ENCODE measurements around the gene PDX1. TPM values are rescaled to one million over a fixed set of nuclear protein-coding genes. Genes with fewer than 3 reads are reported as not detected.

The PDX1 gene
- total and polyA plus RNA-seq, 2 donors = not detected

- Histone ChIP-seq H3K36me3 (ENCODE audit: insufficient read depth) (no peaks in the 10 kb centered on the region), H3K4me1 (ENCODE audit: insufficient read depth) (no peaks in the 10 kb centered on the region), H3K4me3 (ENCODE audit: low read depth, low read length) (no peak overlapping the region), H3K27ac (ENCODE audit: low read depth) (no peak overlapping the region)
- WGBS = 2% methylated on average over 35 of the region's 35 CpGs
- no peak for DNase-seq (ENCODE audit: extremely low spot score)
Observed at GRCh38 chr13:27926644-27927434, 7.0 kb downstream of the PDX1 start.

GRCh38 chr13:27927444-27928352 is 7.9 kb downstream of the PDX1 start:
- DNase-seq (ENCODE audit: extremely low spot score) = no peak
- WGBS = 2% methylated on average over 53 of the region's 53 CpGs
- no peaks in the 10 kb centered on the region for H3K36me3 ChIP-seq (ENCODE audit: insufficient read depth)
- H3K4me3 ChIP-seq (ENCODE audit: low read depth, low read length) = no peak overlapping the region
- no peak overlapping the region for H3K27ac ChIP-seq (ENCODE audit: low read depth)
- H3K4me1 ChIP-seq (ENCODE audit: insufficient read depth) = no peaks in the 10 kb centered on the region

DNA sequence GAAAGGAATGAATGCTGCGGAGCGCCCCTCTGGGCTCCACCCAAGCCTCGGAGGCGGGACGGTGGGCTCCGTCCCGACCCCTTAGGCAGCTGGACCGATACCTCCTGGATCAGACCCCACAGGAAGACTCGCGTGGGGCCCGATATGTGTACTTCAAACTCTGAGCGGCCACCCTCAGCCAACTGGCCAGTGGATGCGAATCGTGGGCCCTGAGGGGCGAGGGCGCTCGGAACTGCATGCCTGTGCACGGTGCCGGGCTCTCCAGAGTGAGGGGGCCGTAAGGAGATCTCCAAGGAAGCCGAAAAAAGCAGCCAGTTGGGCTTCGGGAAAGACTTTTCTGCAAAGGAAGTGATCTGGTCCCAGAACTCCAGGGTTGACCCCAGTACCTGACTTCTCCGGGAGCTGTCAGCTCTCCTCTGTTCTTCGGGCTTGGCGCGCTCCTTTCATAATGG is 8.6 kb downstream of the PDX1 start:
- DNase-seq (ENCODE audit: extremely low spot score) = no peak
- H3K36me3 ChIP-seq (ENCODE audit: insufficient read depth) = no peaks in the 10 kb centered on the region
- H3K4me3 ChIP-seq (ENCODE audit: low read depth, low read length) = no peak overlapping the region
- no peaks in the 10 kb centered on the region for H3K4me1 ChIP-seq (ENCODE audit: insufficient read depth)
- no peak overlapping the region for H3K27ac ChIP-seq (ENCODE audit: low read depth)
- 2% methylated on average over 26 of the region's 26 CpGs for WGBS

- Histone ChIP-seq H3K4me1 (ENCODE audit: insufficient read depth) (no peaks in the 10 kb centered on the region), H3K4me3 (ENCODE audit: low read depth, low read length) (no peak overlapping the region), H3K27ac (ENCODE audit: low read depth) (no peak overlapping the region), H3K36me3 (ENCODE audit: insufficient read depth) (no peaks in the 10 kb centered on the region)
- 4% methylated on average over 48 of the region's 48 CpGs for WGBS
- no peak for DNase-seq (ENCODE audit: extremely low spot score)
Observed at GRCh38 chr13:27928805-27929753, 9.3 kb downstream of the PDX1 start.

DNA sequence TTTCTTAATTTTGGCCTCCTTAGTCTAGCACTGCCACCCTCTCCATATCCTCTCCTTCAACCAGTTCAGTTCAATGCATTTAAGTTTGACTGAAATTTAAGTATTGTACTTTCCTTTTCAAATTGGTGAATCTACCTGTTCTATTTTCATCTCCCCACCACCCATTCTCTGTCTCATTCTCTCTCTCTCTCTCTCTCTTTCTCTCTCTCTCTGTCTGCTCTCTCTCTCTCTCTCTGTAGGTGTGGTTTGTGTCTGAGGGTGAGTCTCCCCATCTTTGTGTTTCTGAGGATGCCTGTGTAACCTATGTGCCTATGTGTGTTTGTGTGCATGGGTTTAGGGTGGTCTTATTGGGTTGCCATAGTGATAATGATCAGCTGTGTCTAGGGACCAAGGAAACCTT is 10.1 kb downstream of the PDX1 start:
- no peak for DNase-seq (ENCODE audit: extremely low spot score)
- no peaks in the 10 kb centered on the region for H3K4me1 ChIP-seq (ENCODE audit: insufficient read depth)
- no peak overlapping the region for H3K4me3 ChIP-seq (ENCODE audit: low read depth, low read length)
- H3K27ac ChIP-seq (ENCODE audit: low read depth) = no peak overlapping the region
- no peaks in the 10 kb centered on the region for H3K36me3 ChIP-seq (ENCODE audit: insufficient read depth)

DNA sequence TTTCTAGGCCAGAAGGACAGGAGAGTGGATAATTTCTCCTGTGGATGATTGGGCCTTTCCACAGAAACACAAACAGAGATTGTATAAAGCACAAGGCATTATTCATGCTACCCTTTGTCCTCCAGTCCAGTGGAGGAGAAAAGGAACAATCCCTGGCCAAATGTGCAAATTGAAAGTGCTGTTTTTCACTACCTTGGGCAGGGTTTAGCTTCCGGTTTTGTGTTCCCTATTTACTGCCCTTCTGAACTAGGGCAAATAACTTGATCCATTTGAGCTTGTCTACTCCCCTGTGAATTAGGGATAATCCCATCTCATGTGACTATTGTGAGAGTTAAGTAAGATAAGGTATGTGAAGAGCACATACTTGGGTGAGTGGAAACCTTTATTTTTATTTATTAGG is 13.3 kb downstream of the PDX1 start:
- WGBS = 65% methylated on average over 1 of the region's 1 CpG
- Histone ChIP-seq H3K4me1 (ENCODE audit: insufficient read depth) (no peaks in the 10 kb centered on the region), H3K27ac (ENCODE audit: low read depth) (no peak overlapping the region), H3K4me3 (ENCODE audit: low read depth, low read length) (no peak overlapping the region), H3K36me3 (ENCODE audit: insufficient read depth) (no peaks in the 10 kb centered on the region)
- DNase-seq (ENCODE audit: extremely low spot score) = no peak

- H3K27ac ChIP-seq (ENCODE audit: low read depth) = no peak overlapping the region
- no peaks in the 10 kb centered on the region for H3K36me3 ChIP-seq (ENCODE audit: insufficient read depth)
Observed at GRCh38 chr13:27933580-27934328, 14.0 kb downstream of the PDX1 start.

DNA sequence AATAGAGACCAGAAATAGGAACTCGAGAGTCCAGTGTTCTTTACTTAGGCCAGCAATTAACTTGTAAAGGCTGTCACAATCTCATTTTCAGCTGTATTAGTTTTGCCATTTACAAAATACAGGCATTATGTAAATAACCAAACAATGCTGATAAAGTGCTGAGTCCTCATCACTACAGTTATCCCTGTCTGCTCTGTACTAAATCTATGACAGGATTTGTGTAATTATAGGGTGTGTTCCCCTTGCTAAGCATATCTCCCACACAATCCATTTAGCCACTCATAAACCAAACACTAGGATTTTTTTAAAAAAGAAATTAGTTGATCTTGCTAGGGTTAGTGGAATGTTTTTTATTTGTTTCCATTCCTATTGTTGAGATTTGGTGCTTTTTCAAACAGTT is 23.2 kb downstream of the PDX1 start:
- no peaks in the 10 kb centered on the region for H3K4me1 ChIP-seq (ENCODE audit: insufficient read depth)
- H3K36me3 ChIP-seq (ENCODE audit: insufficient read depth) = no peaks in the 10 kb centered on the region
- WGBS = 76% methylated on average over 1 of the region's 1 CpG
- H3K27ac ChIP-seq (ENCODE audit: low read depth) = no peak overlapping the region
- H3K4me3 ChIP-seq (ENCODE audit: low read depth, low read length) = no peak overlapping the region
- DNase-seq (ENCODE audit: extremely low spot score) = no peak

More at GRCh38 chr13:27933580-27934328, 14.0 kb downstream of the PDX1 start:
- Histone ChIP-seq H3K4me3 (ENCODE audit: low read depth, low read length) (no peak overlapping the region), H3K4me1 (ENCODE audit: insufficient read depth) (no peaks in the 10 kb centered on the region)
- 69% methylated on average over 2 of the region's 2 CpGs for WGBS
- DNase-seq (ENCODE audit: extremely low spot score) = no peak

GRCh38 chr13:27952876-27953675 is 33.3 kb downstream of the PDX1 start:
- DNase-seq (ENCODE audit: extremely low spot score) = no peak
- WGBS = 13% methylated on average over 30 of the region's 30 CpGs
- Histone ChIP-seq H3K27ac (ENCODE audit: low read depth) (no peak overlapping the region), H3K4me1 (ENCODE audit: insufficient read depth) (no peaks in the 10 kb centered on the region), H3K36me3 (ENCODE audit: insufficient read depth) (no peaks in the 10 kb centered on the region), H3K4me3 (ENCODE audit: low read depth, low read length) (peak overlapping the region; percentile 27)

DNA sequence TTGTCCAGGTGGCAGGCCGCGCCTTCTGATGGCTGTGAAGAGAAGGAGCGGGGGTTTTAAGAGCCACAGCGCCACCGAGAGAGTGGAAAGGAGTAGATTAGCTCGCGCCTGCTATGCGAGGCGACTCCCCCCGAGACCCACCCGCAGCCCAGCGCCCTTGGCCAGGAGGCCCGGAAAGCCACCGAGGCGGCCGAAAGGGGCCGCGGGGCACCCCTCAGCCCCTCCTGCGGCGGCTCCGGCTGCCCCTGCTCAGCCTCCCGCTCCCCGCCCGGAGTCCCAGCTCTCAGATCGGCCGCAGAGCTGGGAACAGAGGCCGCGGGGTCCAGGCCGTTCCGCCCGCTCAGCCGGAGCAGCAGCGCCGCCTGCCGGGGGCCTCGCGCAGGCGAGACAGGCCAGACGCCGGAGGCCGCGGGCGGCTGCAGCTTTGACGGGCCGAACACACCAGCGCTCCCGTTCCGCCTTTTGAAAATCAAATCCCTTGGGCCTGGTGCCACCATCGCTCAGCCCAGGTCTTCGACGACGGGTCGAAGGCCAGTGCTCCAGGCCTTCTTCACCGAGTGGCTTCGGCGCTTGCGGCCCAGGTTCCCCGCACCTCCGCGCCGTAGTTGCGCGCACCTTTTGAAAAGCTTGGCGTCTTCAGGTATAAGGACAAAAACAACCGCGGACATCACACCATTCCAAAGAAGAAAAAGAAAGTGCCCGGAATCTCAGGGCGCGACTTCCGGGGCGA is 34.0 kb downstream of the PDX1 start:
- no peak overlapping the region for H3K27ac ChIP-seq (ENCODE audit: low read depth)
- no peaks in the 10 kb centered on the region for H3K4me1 ChIP-seq (ENCODE audit: insufficient read depth)
- peak overlapping the region; percentile 27 for H3K4me3 ChIP-seq (ENCODE audit: low read depth, low read length)
- H3K36me3 ChIP-seq (ENCODE audit: insufficient read depth) = no peaks in the 10 kb centered on the region
- no peak for DNase-seq (ENCODE audit: extremely low spot score)
- WGBS = under 1% methylated on average over 71 of the region's 71 CpGs

GRCh38 chr13:27954406-27954851 is 34.6 kb downstream of the PDX1 start:
- H3K36me3 ChIP-seq (ENCODE audit: insufficient read depth) = no peaks in the 10 kb centered on the region
- no peaks in the 10 kb centered on the region for H3K4me1 ChIP-seq (ENCODE audit: insufficient read depth)
- 2% methylated on average over 56 of the region's 56 CpGs for WGBS
- H3K27ac ChIP-seq (ENCODE audit: low read depth) = no peak overlapping the region
- no peak for DNase-seq (ENCODE audit: extremely low spot score)
- peak overlapping the region; percentile 9 for H3K4me3 ChIP-seq (ENCODE audit: low read depth, low read length)

All from urinary bladder (tissue), 4 donors.